Adrenal gland (tissue), 5 donors: ENCODE measurements around the gene FGF14.

Experiments
- POLR2A ChIP-seq, 2 donors: fragments of 450-650 bp; IDR thresholded peaks; one replicate each; pipeline ENCODE4 v1.6.1; 2017; ENCODE audit warnings: antibody characterized with exemption in 2 of 2, mild to moderate bottlenecking in 2 of 2, moderate library complexity in 1 of 2
- TF ChIP-seq, protein P1 (sequence below), 6 experiments: fragments of 450-650 bp in 4 of 6; fragments of 200-600 bp in 2 of 6; sonication (generic) in 1 of 6; IDR thresholded peaks; 1 replicate in 5 of 6; 2 replicates in 1 of 6; pipeline versions ENCODE4 v1.5.1 to v1.8.0; 2016 to 2021; ENCODE audit warnings: antibody characterized with exemption in 6 of 6, mild to moderate bottlenecking in 2 of 6, moderate library complexity in 1 of 6
- donor health status: DM: no; HTN: no; CAD: no.

DNA sequence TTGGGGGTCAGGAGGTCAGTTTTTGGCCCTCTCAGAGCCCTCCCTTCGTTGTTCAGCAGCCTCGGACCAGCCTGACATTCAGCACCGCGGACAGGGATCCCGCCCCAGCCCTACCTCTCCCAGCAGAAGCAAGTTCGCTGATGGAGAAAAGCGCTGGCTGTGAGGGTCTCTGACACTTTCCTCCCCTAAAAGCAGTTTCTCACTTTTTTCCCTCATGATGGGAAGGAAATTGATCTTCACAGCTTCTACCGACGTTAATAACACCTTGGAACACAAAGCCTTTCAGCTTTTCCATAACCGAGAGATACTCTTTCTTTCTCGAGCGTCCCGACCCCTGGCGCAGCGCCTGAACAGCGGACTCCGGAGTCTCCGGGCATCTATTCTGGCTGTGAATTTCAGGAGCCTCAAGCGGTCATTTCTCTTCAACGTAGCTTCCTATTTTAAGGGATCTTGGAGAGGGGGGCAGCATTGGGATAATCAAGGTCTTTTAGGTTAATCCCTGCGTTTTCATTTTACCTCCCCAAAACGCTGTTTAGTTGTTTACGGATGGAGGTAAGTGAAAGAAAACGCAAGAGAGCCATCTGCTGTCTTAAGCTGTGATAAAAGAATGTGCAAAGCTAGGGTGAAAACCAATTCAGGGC lies 482.2 kb downstream of the FGF14 start:
- TF ChIP-seq, protein P1, sequence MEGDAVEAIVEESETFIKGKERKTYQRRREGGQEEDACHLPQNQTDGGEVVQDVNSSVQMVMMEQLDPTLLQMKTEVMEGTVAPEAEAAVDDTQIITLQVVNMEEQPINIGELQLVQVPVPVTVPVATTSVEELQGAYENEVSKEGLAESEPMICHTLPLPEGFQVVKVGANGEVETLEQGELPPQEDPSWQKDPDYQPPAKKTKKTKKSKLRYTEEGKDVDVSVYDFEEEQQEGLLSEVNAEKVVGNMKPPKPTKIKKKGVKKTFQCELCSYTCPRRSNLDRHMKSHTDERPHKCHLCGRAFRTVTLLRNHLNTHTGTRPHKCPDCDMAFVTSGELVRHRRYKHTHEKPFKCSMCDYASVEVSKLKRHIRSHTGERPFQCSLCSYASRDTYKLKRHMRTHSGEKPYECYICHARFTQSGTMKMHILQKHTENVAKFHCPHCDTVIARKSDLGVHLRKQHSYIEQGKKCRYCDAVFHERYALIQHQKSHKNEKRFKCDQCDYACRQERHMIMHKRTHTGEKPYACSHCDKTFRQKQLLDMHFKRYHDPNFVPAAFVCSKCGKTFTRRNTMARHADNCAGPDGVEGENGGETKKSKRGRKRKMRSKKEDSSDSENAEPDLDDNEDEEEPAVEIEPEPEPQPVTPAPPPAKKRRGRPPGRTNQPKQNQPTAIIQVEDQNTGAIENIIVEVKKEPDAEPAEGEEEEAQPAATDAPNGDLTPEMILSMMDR (IDR thresholded peaks at IDR 0.05): no peak
- no peak for TF ChIP-seq POLR2A (IDR thresholded peaks at IDR 0.05)
